Activated naive CD4-positive, alpha-beta T cell treated with anti-CD3 and anti-CD28 coated beads, Interleukin-2, amount 50 U/mL, for 72 hours (primary cell): ENCODE data around the gene OFD1. TPM values are rescaled to one million over a fixed set of nuclear protein-coding genes. Genes with fewer than 3 reads are reported as not detected.

Source experiments
- ATAC-seq, 2 donors: fragments of 150-1000 bp; cut with Tn5 transposase; 2 replicates each; pipeline ENCODE4 v1.10.0; 2021; ENCODE audit warnings: mild to moderate bottlenecking in 2 of 2, moderate library complexity in 2 of 2
- DNase-seq, 2 donors: peaks; one replicate each; pipeline ENCODE4 v3.0.0; 2021 to 2022; ENCODE audit warnings: low spot score in 2 of 2
- H3K27ac Mint-ChIP-seq, 2 donors: one replicate each; pipeline ENCODE4 v1.8.0; 2022; ENCODE audit warnings: mild to moderate bottlenecking in 2 of 2, mixed read lengths in 2 of 2
- H3K36me3 Mint-ChIP-seq, 2 donors: one replicate each; pipeline ENCODE4 v1.8.0; 2022; ENCODE audit warnings: mixed read lengths in 2 of 2
- H3K9me3 Mint-ChIP-seq, 2 donors: one replicate each; pipeline ENCODE4 v1.8.0; 2022; ENCODE audit warnings: mixed read lengths in 2 of 2
- total RNA-seq, 2 donors: library from RNA; stranded (reverse); gene quantifications; one replicate each; pipeline ENCODE4 v1.2.3, GENCODE V29; 2022

The OFD1 gene
- 10 to 100 TPM; 36.9 to 40.7 TPM for total RNA-seq

GRCh38 chrX:13734278-13735172 lies at the start of gene OFD1, which contains the start of gene TRAPPC2:
OFD1 (plus strand) TSS chrX:13734748; CDS start chrX:13735072, 324 bp downstream.
TRAPPC2 (minus strand) TSS chrX:13734620; CDS start chrX:13719963, 14,657 bp downstream.
- DNase-seq (peak; percentile 87 to 93), ATAC-seq (peak; percentile 97 to 99)
- Mint-ChIP-seq H3K36me3 (peaks cover 31 to 33% of the 10 kb centered on the region in 2 donors), H3K27ac (peak within 1 kb of the TSS; percentile 96 to 98), H3K9me3 (no peaks in the 10 kb centered on the region)

DNA sequence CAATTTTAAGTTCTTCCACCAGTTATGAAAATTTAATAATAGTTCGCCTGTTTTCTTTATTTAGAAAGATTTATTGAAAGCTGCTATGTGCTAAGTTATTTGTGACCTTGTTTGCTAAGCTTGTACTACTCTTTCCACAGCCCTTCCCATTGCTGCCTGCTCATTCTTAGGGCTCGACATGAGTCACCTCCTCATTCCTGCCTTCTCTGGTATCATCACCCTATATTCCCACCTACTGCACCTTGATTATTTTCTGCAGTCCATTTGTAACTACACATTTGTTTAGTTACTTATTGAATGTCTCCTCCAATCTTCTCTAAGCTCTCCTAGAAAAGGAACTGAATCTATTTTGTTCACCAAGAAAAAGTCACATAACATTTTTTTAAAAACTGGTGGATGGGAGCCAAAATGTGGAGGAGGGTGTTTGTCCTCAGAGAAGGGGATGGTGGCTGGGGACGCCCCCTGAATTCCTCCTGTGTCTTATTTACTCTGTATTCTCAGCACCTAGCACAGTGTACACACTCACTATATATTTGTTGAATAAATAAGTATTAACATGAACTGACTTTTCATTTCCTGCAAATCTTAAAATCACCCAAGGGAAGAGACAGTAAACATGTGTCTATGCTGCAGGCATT lies 49.3 kb upstream of the OFD1 start:
- Mint-ChIP-seq H3K27ac (no peak overlapping the region), H3K36me3 (peaks cover 0 to 5% of the 10 kb centered on the region in 2 donors), H3K9me3 (no peaks in the 10 kb centered on the region)
- DNase-seq = no peak
- no peak for ATAC-seq

DNA sequence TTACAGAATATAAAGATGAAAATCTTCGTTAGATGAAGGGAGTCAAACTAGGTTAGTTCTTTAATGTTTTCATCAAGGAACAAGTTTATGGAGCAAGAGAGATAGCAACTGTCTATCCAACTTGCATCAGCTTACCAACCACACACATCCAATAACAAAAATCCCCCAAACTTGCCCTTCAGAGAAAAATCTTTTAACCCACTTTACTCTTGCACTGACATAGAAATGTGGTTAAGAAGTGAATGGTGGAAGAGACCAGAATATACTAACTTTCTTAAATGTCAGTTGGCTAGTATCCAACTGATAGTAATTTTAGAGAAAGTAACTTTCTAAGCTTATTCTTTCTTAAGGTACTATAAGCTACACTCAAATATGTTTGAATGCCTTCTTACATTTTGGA lies 47.3 kb upstream of the OFD1 start:
- H3K9me3 Mint-ChIP-seq = no peaks in the 10 kb centered on the region
- ATAC-seq = no peak
- H3K36me3 Mint-ChIP-seq = peaks cover 5% of the 10 kb centered on the region in 2 donors
- H3K27ac Mint-ChIP-seq = peak overlapping the region; percentile 53 to 97
- no peak for DNase-seq

DNA sequence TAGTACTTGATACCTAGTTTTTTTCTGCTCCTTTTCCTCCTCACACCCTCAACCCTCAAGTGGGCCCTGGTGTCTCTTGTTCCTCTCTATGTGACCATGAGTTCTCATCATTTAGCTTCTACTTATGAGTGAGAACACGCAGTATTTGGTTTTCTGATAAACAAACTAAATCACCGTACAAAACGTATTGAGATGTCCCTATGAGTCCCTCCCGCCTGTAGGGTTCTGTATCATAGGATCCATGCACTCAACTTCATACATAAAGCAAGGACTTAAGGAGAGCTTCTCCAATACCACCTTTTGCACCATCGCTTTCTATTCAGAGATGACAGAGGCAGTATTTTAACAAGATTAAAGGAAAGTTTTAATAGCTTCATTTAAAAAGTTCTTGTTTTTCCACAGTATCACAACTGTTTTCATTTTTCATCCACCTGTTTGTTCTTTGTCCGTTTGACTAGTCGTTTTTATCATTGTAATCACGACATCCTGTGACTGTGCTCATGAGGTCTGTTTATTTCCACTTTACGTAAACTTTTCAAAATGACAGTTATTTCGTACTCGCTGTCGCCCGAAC lies 46.1 kb upstream of the OFD1 start:
- Mint-ChIP-seq H3K36me3 (peaks cover 5% of the 10 kb centered on the region in 2 donors), H3K27ac (peak overlapping the region; percentile 96 to 97), H3K9me3 (no peaks in the 10 kb centered on the region)
- DNase-seq (no peak), ATAC-seq (peak; percentile 41 to 46)

- Mint-ChIP-seq H3K27ac (peak within 1 kb of the TSS; percentile 96 to 97), H3K9me3 (no peaks in the 10 kb centered on the region), H3K36me3 (peaks cover 5% of the 10 kb centered on the region in 2 donors)
- peak; percentile 88 to 93 for ATAC-seq
- peak; percentile 75 to 82 for DNase-seq
Measured at GRCh38 chrX:13688958-13689740, 45.4 kb upstream of the OFD1 start, which contains the start of gene RAB9A. RAB9A (plus strand) TSS chrX:13689128; CDS start chrX:13708747, 19,619 bp downstream.

DNA sequence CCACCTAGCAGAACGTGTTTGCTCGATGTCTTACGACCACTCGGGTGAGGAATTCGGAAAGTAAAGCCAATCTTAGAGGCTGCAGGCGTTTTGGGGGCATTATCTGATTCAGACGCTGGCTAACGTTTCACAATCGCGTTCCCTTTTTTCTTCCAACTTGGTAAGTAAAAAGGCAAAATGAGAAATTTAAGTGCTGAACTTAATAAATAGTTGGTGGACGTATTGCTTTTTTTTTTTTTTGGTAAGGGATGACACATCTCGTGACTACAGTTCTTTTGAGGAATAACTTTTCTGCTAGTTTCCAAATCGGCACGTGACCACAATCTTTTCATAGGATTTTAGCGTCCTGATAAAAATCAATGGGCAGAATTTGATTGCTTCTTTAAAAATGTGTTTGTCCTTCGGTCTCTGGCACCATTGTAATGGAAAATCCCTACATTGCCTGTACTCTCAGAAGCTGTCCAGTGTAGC lies 44.8 kb upstream of the OFD1 start:
- Mint-ChIP-seq H3K36me3 (peaks cover 5% of the 10 kb centered on the region in 2 donors), H3K27ac (peak overlapping the region; percentile 68 to 97), H3K9me3 (no peaks in the 10 kb centered on the region)
- ATAC-seq (no peak), DNase-seq (no peak)

- Mint-ChIP-seq H3K27ac (peak overlapping the region in 1 of 2 donors; percentile 97), H3K36me3 (peaks cover 5 to 13% of the 10 kb centered on the region in 2 donors), H3K9me3 (no peaks in the 10 kb centered on the region)
- ATAC-seq (no peak), DNase-seq (no peak)
Measured at GRCh38 chrX:13690836-13691235, 43.7 kb upstream of the OFD1 start.

- no peak for DNase-seq
- H3K9me3 Mint-ChIP-seq = no peaks in the 10 kb centered on the region
- H3K27ac Mint-ChIP-seq = peak overlapping the region in 1 of 2 donors; percentile 68
- peaks cover 5 to 13% of the 10 kb centered on the region in 2 donors for H3K36me3 Mint-ChIP-seq
- no peak for ATAC-seq
Measured at GRCh38 chrX:13691841-13692371, 42.6 kb upstream of the OFD1 start.

DNA sequence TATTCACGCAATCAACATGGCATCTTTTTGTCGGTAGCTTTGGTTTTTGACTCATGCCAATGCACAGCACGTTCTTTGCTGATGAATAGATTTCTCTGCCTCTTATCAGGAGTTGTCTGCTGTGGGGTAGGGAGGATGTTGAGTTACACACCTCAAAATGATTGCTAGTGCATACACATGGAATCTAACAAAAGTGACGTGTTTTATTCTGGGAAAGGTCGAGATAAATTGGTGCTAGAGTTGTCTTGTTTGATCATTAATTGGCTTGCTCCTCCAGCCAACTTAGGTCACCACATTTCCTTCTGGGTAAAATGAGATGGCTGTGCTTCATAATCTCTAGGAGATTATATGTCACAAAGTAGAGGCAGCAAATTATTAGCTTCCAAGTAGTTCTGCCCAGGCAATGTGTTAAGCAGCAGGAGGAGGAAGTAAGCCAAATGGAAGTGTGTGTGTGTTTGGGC lies 41.7 kb upstream of the OFD1 start:
- Mint-ChIP-seq H3K9me3 (no peaks in the 10 kb centered on the region), H3K36me3 (peaks cover 5 to 13% of the 10 kb centered on the region in 2 donors), H3K27ac (peak overlapping the region in 1 of 2 donors; percentile 56)
- no peak for DNase-seq
- no peak for ATAC-seq

DNA sequence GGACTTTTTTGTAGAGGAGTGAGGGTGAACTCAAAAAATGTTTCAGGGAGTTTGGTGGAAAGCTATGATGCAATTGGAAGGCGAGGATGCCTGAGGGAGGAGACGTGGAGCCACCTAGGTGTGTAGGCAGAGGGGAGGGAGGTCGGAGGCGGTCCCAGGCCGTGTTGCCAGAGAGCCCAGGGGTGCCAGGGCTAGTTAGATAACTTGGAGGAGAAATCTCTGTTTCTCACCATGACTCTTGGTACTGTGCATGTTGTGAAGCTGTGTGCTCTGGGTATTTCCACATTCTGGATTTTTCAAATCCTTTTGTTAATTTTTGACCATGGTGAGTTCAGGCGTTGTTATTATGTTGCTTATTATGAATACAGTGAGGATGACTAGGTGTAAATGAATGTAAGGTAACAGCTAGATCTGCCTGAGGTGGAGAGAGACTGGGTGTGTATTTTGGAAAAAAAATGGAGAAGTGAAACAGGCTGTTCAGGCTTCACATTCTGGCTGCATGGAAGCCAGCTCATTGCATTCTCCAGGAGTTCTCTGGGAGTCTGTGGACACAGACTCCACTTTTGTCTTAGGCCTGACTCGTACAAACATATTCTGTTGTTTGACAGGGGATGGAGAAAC lies 41.1 kb upstream of the OFD1 start:
- Mint-ChIP-seq H3K27ac (peak overlapping the region in 1 of 2 donors; percentile 56), H3K9me3 (no peaks in the 10 kb centered on the region), H3K36me3 (peaks cover 5 to 13% of the 10 kb centered on the region in 2 donors)
- no peak for DNase-seq
- ATAC-seq = no peak

- DNase-seq (no peak), ATAC-seq (no peak)
- Mint-ChIP-seq H3K9me3 (peaks cover 0 to 3% of the 10 kb centered on the region in 2 donors), H3K27ac (no peak overlapping the region), H3K36me3 (peaks cover 0 to 13% of the 10 kb centered on the region in 2 donors)
Measured at GRCh38 chrX:13694359-13694758, 40.2 kb upstream of the OFD1 start.

DNA sequence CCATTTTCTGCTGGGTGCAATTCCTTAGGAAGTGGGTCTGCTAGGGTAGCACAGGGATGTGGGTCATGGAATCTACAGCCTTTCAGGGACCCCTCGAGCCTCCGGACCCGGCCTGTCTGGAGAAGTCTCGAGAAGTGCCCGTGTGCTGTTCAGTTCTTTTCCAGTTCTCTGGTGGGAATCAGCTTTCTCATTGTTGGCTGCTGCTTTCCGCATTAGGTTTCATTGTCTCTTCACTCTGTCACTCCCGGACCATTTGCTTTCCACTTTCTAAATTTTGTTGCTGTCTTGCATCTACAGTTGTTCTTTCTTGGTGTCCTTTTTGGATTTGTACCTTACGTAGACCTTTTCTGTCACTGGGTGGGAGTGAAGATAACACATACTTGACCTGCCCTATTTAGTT lies 39.6 kb upstream of the OFD1 start:
- DNase-seq = no peak
- Mint-ChIP-seq H3K9me3 (peaks cover 0 to 4% of the 10 kb centered on the region in 2 donors), H3K27ac (no peak overlapping the region), H3K36me3 (peaks cover 0 to 13% of the 10 kb centered on the region in 2 donors)
- ATAC-seq = no peak

DNA sequence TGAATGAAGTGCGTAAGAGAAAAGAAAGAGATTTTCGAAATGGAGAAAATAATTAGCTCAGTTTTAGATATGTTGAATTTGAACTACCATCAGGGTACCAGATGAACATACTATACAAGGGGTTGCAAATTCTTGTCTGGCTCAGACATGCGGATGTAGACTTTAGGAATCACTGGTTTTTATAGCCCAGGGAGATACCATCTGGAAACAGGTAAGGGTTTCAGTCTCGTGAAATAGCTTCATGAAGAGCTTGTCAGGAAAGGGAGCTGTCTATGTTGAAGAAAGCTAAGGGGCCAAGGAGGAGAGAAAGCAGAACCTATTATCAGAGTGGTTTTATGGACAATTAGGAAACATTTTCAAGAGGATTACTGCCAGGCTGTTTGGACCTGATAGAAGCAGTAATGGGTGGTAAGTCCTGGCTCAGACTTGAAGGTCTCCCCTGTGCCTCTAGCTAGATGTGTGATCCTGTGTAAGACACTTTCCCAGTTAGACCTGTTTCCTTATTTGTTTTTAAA lies 38.9 kb upstream of the OFD1 start:
- Mint-ChIP-seq H3K9me3 (peaks cover 0 to 4% of the 10 kb centered on the region in 2 donors), H3K27ac (no peak overlapping the region), H3K36me3 (peaks cover 0 to 9% of the 10 kb centered on the region in 2 donors)
- DNase-seq (no peak), ATAC-seq (no peak)

- H3K36me3 Mint-ChIP-seq = peaks cover 0 to 9% of the 10 kb centered on the region in 2 donors
- no peak for DNase-seq
- H3K27ac Mint-ChIP-seq = peak overlapping the region in 1 of 2 donors; percentile 22
- peaks cover 0 to 4% of the 10 kb centered on the region in 2 donors for H3K9me3 Mint-ChIP-seq
- ATAC-seq = peak in 1 of 2 donors; percentile 58
Measured at GRCh38 chrX:13697455-13697854, 37.1 kb upstream of the OFD1 start.

DNA sequence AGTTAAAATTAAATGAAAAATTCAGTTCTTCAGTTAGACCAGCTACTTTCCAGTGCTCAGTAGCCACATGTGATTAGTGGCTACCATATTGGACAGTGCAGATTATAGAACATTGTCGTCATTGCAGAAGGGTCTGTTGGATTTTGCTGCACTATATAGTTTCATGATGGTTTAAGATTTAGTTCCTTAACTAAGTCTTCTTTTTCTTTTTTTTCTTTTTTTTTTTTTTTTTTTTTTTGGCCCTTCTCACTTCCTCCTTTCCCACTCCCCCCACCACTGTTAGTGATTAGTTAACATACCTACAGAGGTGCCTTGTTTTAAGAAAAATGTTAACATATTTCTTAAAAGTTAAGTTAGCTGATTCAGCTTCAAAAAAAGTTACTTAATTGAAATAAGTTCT lies 36.6 kb upstream of the OFD1 start:
- Mint-ChIP-seq H3K27ac (no peak overlapping the region), H3K36me3 (peaks cover 0 to 9% of the 10 kb centered on the region in 2 donors), H3K9me3 (peaks cover 0 to 4% of the 10 kb centered on the region in 2 donors)
- ATAC-seq = no peak
- no peak for DNase-seq
